ENCODE measurements around the gene CAMTA1.

DNA sequence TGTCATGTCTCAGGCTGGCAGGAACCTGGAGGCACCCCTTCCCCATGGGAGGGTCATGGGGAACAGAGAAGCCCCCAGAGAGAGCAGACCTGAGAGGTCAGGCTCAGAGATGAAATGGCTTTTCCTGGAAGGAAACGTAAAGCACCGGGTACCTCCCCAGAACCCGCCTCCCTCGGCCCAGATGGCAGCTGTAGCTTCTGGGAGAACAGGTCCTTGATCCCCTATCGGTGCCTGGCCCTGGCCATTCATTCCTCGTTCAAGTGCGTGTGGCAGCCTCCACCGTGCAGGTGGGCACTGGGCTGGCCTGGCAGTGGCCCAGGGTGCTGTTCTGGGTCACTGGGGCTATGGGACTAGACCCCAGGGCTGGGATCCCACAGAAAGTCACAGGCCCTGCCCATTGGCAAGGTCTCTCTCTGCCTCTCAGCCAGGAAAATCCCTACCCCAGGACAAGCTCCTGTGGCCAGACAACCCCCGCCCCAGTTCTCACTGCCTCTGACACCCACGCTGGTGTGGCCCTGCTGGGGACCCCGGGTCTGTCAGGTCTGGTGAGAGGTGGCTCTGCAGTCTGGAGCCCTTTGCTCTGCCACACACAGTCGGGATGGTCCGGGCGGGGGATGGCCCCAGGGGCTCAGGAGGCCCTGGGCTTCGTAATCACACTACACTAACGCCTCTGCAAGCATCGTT is 802.7 kb downstream of the CAMTA1 start:
- no peak for TF ChIP-seq ZNF768 (tag by site-specific recombination; IDR thresholded peaks at IDR 0.05)
- TF ChIP-seq ZNF707 (tag by site-specific recombination; IDR thresholded peaks at IDR 0.05) = no peak
- TF ChIP-seq, protein P1, sequence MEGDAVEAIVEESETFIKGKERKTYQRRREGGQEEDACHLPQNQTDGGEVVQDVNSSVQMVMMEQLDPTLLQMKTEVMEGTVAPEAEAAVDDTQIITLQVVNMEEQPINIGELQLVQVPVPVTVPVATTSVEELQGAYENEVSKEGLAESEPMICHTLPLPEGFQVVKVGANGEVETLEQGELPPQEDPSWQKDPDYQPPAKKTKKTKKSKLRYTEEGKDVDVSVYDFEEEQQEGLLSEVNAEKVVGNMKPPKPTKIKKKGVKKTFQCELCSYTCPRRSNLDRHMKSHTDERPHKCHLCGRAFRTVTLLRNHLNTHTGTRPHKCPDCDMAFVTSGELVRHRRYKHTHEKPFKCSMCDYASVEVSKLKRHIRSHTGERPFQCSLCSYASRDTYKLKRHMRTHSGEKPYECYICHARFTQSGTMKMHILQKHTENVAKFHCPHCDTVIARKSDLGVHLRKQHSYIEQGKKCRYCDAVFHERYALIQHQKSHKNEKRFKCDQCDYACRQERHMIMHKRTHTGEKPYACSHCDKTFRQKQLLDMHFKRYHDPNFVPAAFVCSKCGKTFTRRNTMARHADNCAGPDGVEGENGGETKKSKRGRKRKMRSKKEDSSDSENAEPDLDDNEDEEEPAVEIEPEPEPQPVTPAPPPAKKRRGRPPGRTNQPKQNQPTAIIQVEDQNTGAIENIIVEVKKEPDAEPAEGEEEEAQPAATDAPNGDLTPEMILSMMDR (tag by site-specific recombination; IDR thresholded peaks at IDR 0.05) = no peak
- TF ChIP-seq, protein P2, sequence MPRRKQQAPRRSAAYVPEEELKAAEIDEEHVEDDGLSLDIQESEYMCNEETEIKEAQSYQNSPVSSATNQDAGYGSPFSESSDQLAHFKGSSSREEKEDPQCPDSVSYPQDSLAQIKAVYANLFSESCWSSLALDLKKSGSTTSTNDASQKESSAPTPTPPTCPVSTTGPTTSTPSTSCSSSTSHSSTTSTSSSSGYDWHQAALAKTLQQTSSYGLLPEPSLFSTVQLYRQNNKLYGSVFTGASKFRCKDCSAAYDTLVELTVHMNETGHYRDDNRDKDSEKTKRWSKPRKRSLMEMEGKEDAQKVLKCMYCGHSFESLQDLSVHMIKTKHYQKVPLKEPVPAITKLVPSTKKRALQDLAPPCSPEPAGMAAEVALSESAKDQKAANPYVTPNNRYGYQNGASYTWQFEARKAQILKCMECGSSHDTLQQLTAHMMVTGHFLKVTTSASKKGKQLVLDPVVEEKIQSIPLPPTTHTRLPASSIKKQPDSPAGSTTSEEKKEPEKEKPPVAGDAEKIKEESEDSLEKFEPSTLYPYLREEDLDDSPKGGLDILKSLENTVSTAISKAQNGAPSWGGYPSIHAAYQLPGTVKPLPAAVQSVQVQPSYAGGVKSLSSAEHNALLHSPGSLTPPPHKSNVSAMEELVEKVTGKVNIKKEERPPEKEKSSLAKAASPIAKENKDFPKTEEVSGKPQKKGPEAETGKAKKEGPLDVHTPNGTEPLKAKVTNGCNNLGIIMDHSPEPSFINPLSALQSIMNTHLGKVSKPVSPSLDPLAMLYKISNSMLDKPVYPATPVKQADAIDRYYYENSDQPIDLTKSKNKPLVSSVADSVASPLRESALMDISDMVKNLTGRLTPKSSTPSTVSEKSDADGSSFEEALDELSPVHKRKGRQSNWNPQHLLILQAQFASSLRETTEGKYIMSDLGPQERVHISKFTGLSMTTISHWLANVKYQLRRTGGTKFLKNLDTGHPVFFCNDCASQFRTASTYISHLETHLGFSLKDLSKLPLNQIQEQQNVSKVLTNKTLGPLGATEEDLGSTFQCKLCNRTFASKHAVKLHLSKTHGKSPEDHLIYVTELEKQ (tag by site-specific recombination; IDR thresholded peaks at IDR 0.05; ENCODE audit: borderline replicate concordance) = no peak
- TF ChIP-seq ZNF16 (tag by site-specific recombination; IDR thresholded peaks at IDR 0.05; ENCODE audit: low read depth) = no peak

Measured in HEK293 (cell line).